ENCODE results near the gene SVIL. TPM values are rescaled to one million over a fixed set of nuclear protein-coding genes. Genes with fewer than 3 reads are reported as not detected.

SVIL gene
- total RNA-seq, 2 experiments from 2014 or later, result 0.47 to 1.5 TPM

GRCh38 chr10:29534590-29534989 lies 100.2 kb downstream of the SVIL start:
- Histone ChIP-seq H3K27ac (ENCODE audit: low read depth, low read length, poor library complexity, severe bottlenecking) (no peak overlapping the region), H3K4me2 (ENCODE audit: low read length) (no peak overlapping the region), H3K36me3 (ENCODE audit: insufficient read depth, low read length) (no peaks in the 10 kb centered on the region), H2AFZ (ENCODE audit: low read length) (no peak overlapping the region), H3K79me2 (ENCODE audit: insufficient read depth, low read depth, low read length) (no peaks in the 10 kb centered on the region), H3K4me3 (ENCODE audit: low read depth, low read length, poor library complexity, severe bottlenecking) (no peak overlapping the region), H3K4me1 (ENCODE audit: insufficient read depth, low read length, poor library complexity, severe bottlenecking) (no peaks in the 10 kb centered on the region), H4K20me1 (ENCODE audit: insufficient read depth, low read length) (no peaks in the 10 kb centered on the region), H3K9me3 (ENCODE audit: low read length) (no peaks in the 10 kb centered on the region), H3K9me2 (ENCODE audit: insufficient read depth, low read length) (no peaks in the 10 kb centered on the region)
- ChIA-PET CTCF (ENCODE audit: unreplicated experiment) (no interaction called here), POLR2A (interaction anchor here (0.5 to 1.7 kb wide), 3 partner anchors 11 to 796 kb away, joined by 3 to 4 read pairs (median 3); no protein-coding TSS in a partner anchor)
- intact Hi-C loops (cut with micrococcal nuclease; ENCODE audit: unreplicated experiment), result no loop called here
- TF ChIP-seq CTCF (conservative IDR thresholded peaks at IDR 0.05; ENCODE audit: low read length) (no peak), EZH2phosphoT487 (IDR thresholded peaks at IDR 0.05; ENCODE audit: borderline replicate concordance, low read depth, low read length) (no peak)
- DNase-seq (ENCODE audit: low spot score), result no peak
- no TSS peak for BruUV-seq (replicated peaks)

- no peaks in the 10 kb centered on the region for H3K36me3 ChIP-seq (ENCODE audit: insufficient read depth, low read length)
- ChIA-PET CTCF (ENCODE audit: unreplicated experiment) (no interaction called here), POLR2A (interaction anchor here (1.7 kb wide), 1 partner anchor 10 kb away, joined by 4 read pairs; no protein-coding TSS in a partner anchor)
- intact Hi-C loops (cut with micrococcal nuclease; ENCODE audit: unreplicated experiment), result no loop called here
- H3K4me1 ChIP-seq (ENCODE audit: insufficient read depth, low read length, poor library complexity, severe bottlenecking), result no peaks in the 10 kb centered on the region
- DNase-seq (ENCODE audit: low spot score), result no peak
- no peaks in the 10 kb centered on the region for H3K79me2 ChIP-seq (ENCODE audit: insufficient read depth, low read depth, low read length)
- H4K20me1 ChIP-seq (ENCODE audit: insufficient read depth, low read length), result no peaks in the 10 kb centered on the region
- no peak overlapping the region for H3K4me2 ChIP-seq (ENCODE audit: low read length)
- no TSS peak for BruUV-seq (replicated peaks)
- no peaks in the 10 kb centered on the region for H3K9me2 ChIP-seq (ENCODE audit: insufficient read depth, low read length)
- no peak overlapping the region for H3K4me3 ChIP-seq (ENCODE audit: low read depth, low read length, poor library complexity, severe bottlenecking)
- H3K9me3 ChIP-seq (ENCODE audit: low read length), result no peaks in the 10 kb centered on the region
- no peak for TF ChIP-seq CTCF (conservative IDR thresholded peaks at IDR 0.05; ENCODE audit: low read length)
- no peak for TF ChIP-seq EZH2phosphoT487 (IDR thresholded peaks at IDR 0.05; ENCODE audit: borderline replicate concordance, low read depth, low read length)
- no peak overlapping the region for H3K27ac ChIP-seq (ENCODE audit: low read depth, low read length, poor library complexity, severe bottlenecking)
- no peak overlapping the region for H2AFZ ChIP-seq (ENCODE audit: low read length)
Observed at GRCh38 chr10:29533696-29534285, 101.0 kb downstream of the SVIL start.

- intact Hi-C loops (cut with micrococcal nuclease; ENCODE audit: unreplicated experiment), result no loop called here
- BruUV-seq (replicated peaks), result no TSS peak
- no peak overlapping the region for H3K27ac ChIP-seq (ENCODE audit: low read depth, low read length, poor library complexity, severe bottlenecking)
- H3K79me2 ChIP-seq (ENCODE audit: insufficient read depth, low read depth, low read length), result no peaks in the 10 kb centered on the region
- H3K36me3 ChIP-seq (ENCODE audit: insufficient read depth, low read length), result no peaks in the 10 kb centered on the region
- H2AFZ ChIP-seq (ENCODE audit: low read length), result no peak overlapping the region
- TF ChIP-seq EZH2phosphoT487 (IDR thresholded peaks at IDR 0.05; ENCODE audit: borderline replicate concordance, low read depth, low read length) (no peak), CTCF (conservative IDR thresholded peaks at IDR 0.05; ENCODE audit: low read length) (no peak)
- H3K9me2 ChIP-seq (ENCODE audit: insufficient read depth, low read length), result no peaks in the 10 kb centered on the region
- CTCF ChIA-PET (ENCODE audit: unreplicated experiment), result no interaction called here
- no peak overlapping the region for H3K4me3 ChIP-seq (ENCODE audit: low read depth, low read length, poor library complexity, severe bottlenecking)
- H3K4me1 ChIP-seq (ENCODE audit: insufficient read depth, low read length, poor library complexity, severe bottlenecking), result no peaks in the 10 kb centered on the region
- DNase-seq (ENCODE audit: low spot score), result no peak
- H3K4me2 ChIP-seq (ENCODE audit: low read length), result no peak overlapping the region
- POLR2A ChIA-PET, result no interaction called here
- no peaks in the 10 kb centered on the region for H4K20me1 ChIP-seq (ENCODE audit: insufficient read depth, low read length)
- no peaks in the 10 kb centered on the region for H3K9me3 ChIP-seq (ENCODE audit: low read length)
Observed at GRCh38 chr10:29533046-29533445, 101.7 kb downstream of the SVIL start.
